B cell (primary cell): ENCODE measurements around the gene PRKN. TPM values are rescaled to one million over a fixed set of nuclear protein-coding genes. Genes with fewer than 3 reads are reported as not detected.

Experiments used
- ATAC-seq: fragments of 200-7000 bp; cut with Tn5 transposase; one replicate; pipeline ENCODE4 v1.10.0; 2021; ENCODE audit warnings: low read depth, mild to moderate bottlenecking, moderate number of reproducible peaks, moderate library complexity
- CTCF ChIA-PET: fragments of 350-600 bp; sonication (Branson Sonifier 250); formaldehyde crosslinking; loops from one replicate; lab custom pipeline; 2021; ENCODE audit warnings: antibody characterized with exemption, inconsistent platforms; lab: Charles Lee
- POLR2A ChIA-PET: fragments of 350-600 bp; sonication (Branson Sonifier 250); formaldehyde crosslinking; loops from one replicate; lab custom pipeline; 2021; ENCODE audit warnings: antibody characterized with exemption; lab: Charles Lee
- DNase-seq: peaks from one replicate; pipeline ENCODE4 v3.0.0; 2013
- H2AFZ ChIP-seq: 2 replicates; pipeline ENCODE4 v1.6.1; 2012; ENCODE audit warnings: mild to moderate bottlenecking, low read depth, low read length; ENCODE audit not compliant: insufficient read depth, poor library complexity, severe bottlenecking
- H3K27ac ChIP-seq, 2 donors: 1 replicate in 1 of 2; 2 replicates in 1 of 2; pipeline ENCODE4 v1.5.1; 2012 to 2013; ENCODE audit warnings: low read length in 2 of 2, mild to moderate bottlenecking in 2 of 2, moderate library complexity in 1 of 2
- H3K27me3 ChIP-seq, 4 experiments: fragments of 200-600 bp in 1 of 4; sonication (generic) in 1 of 4; replicated peaks in 1 of 4; 1 replicate in 2 of 4; 2 replicates in 2 of 4; pipeline versions ENCODE4 v1.6.1 to v1.7.0; 2013 to 2016; ENCODE audit warnings: low read length in 3 of 4, mild to moderate bottlenecking in 2 of 4, mixed read lengths in 1 of 4, moderate library complexity in 1 of 4; ENCODE audit not compliant: insufficient read depth in 4 of 4, control insufficient read depth in 3 of 4; ENCODE audit errors: control extremely low read depth in 1 of 4
- H3K36me3 ChIP-seq, 2 experiments: replicated peaks in 1 of 2; 1 replicate in 1 of 2; 2 replicates in 1 of 2; pipeline versions ENCODE4 v1.6.1 to v1.7.1; 2013; ENCODE audit warnings: low read length in 1 of 2; ENCODE audit not compliant: insufficient read depth in 2 of 2, control insufficient read depth in 1 of 2; ENCODE audit errors: control extremely low read depth in 1 of 2, extremely low read depth in 1 of 2
- H3K4me1 ChIP-seq, 2 donors: fragments of 200-600 bp in 1 of 2; sonication (generic) in 1 of 2; 1 replicate in 1 of 2; 2 replicates in 1 of 2; pipeline versions ENCODE4 v1.5.1 to v1.6.1; 2013 to 2017; ENCODE audit warnings: low read length in 2 of 2; ENCODE audit not compliant: control insufficient read depth in 2 of 2, insufficient read depth in 2 of 2
- H3K4me2 ChIP-seq: replicated peaks from 2 replicates; pipeline ENCODE3; 2012; ENCODE audit warnings: mild to moderate bottlenecking, low read depth, low read length; ENCODE audit not compliant: poor library complexity, severe bottlenecking
- H3K4me3 ChIP-seq, 5 experiments: fragments of 200-600 bp in 1 of 5; sonication (generic) in 1 of 5; 1 replicate in 3 of 5; 2 replicates in 2 of 5; pipeline versions ENCODE4 v1.5.1 to v1.7.0; 2011 to 2016; ENCODE audit warnings: low read length in 4 of 5, mild to moderate bottlenecking in 4 of 5, low read depth in 2 of 5, control low read depth in 1 of 5, moderate library complexity in 1 of 5; ENCODE audit not compliant: insufficient read depth in 1 of 5; ENCODE audit errors: control extremely low read depth in 1 of 5, extremely low read depth in 1 of 5
- H3K79me2 ChIP-seq: fragments of 200-600 bp; sonication (generic); one replicate; pipeline ENCODE4 v1.6.0; 2016; ENCODE audit warnings: low read length; ENCODE audit not compliant: control insufficient read depth, insufficient read depth
- H3K9ac ChIP-seq: fragments of 200-600 bp; sonication (generic); 2 replicates; pipeline ENCODE4 v1.6.1; 2017; ENCODE audit warnings: mild to moderate bottlenecking, low read length, moderate library complexity
- H3K9me3 ChIP-seq, 3 donors: one replicate each; pipeline versions ENCODE4 v1.6.1 to v1.7.1; 2013; ENCODE audit warnings: low read length in 2 of 3; ENCODE audit not compliant: control insufficient read depth in 2 of 3, insufficient read depth in 1 of 3; ENCODE audit errors: control extremely low read depth in 1 of 3
- H4K20me1 ChIP-seq: 2 replicates; pipeline ENCODE4 v1.6.0; 2012; ENCODE audit warnings: mild to moderate bottlenecking, low read length; ENCODE audit not compliant: insufficient read depth, control insufficient read depth, poor library complexity, severe bottlenecking
- H3K27ac Mint-ChIP-seq: one replicate; pipeline ENCODE4 v1.8.0; 2021; ENCODE audit warnings: mixed read lengths
- H3K27me3 Mint-ChIP-seq: one replicate; pipeline ENCODE4 v1.8.0; 2021; ENCODE audit warnings: mixed read lengths
- H3K4me1 Mint-ChIP-seq: one replicate; pipeline ENCODE4 v1.8.0; 2021; ENCODE audit warnings: mixed read lengths
- H3K4me3 Mint-ChIP-seq: one replicate; pipeline ENCODE4 v1.8.0; 2021; ENCODE audit warnings: mixed read lengths
- H3K9me3 Mint-ChIP-seq: one replicate; pipeline ENCODE4 v1.8.0; 2022; ENCODE audit warnings: mixed read lengths; ENCODE audit not compliant: insufficient read depth
- CTCF ChIP-seq: fragments of 200-600 bp; IDR thresholded peaks from one replicate; pipeline ENCODE4 v1.8.0; 2022; ENCODE audit warnings: antibody characterized with exemption, mild to moderate bottlenecking
- EZH2 ChIP-seq: IDR thresholded peaks from 2 replicates; pipeline ENCODE4 v1.6.1; 2012; ENCODE audit warnings: borderline replicate concordance, low read depth, mild to moderate bottlenecking, moderate library complexity, low read length; ENCODE audit not compliant: insufficient read depth, poor library complexity, severe bottlenecking
- WGBS: methylation state at CpG from one replicate; pipeline ENCODE4 v1.1.5; 2013; ENCODE audit warnings: missing lambda C conversion rate; ENCODE audit not compliant: insufficient coverage; 5-methylcytosine and 5-hydroxymethylcytosine counted together
- intact Hi-C: fragments of 100-400 bp; cut with micrococcal nuclease; formaldehyde crosslinking; loops from one replicate; pipeline ENCODE4 v1.10.0; 2022
- polyA plus RNA-seq: library from polyadenylated mRNA; depleted of rRNA; stranded (reverse); fragments of >200 nt; gene quantifications from 2 replicates; pipeline ENCODE4 v1.2.3, GENCODE V29; 2012
- total RNA-seq, 2 donors: library from RNA; stranded (reverse); fragments of 120-200 nt in 1 of 2; gene quantifications; 1 replicate in 1 of 2; 2 replicates in 1 of 2; pipeline versions ENCODE4 v1.2.3 to v1.2.4, GENCODE V29; 2013 to 2022

PRKN gene
- total and polyA plus RNA-seq, 2 donors (not counting 1 experiment from before 2014, with no cell fraction given) = 1.6 to 6.2 TPM

GRCh38 chr6:162245830-162246420 lies 481.6 kb downstream of the PRKN start:
- no CpG with 5 or more reads among the region's 8 CpGs for WGBS
- DNase-seq (no peak), ATAC-seq (no peak)
- no peak for TF ChIP-seq CTCF
- TF ChIP-seq EZH2 = no peak
- no peaks in the 10 kb centered on the region for H3K4me1 ChIP-seq
- no peak overlapping the region for H3K4me2 ChIP-seq
- H3K4me3 Mint-ChIP-seq = no peak overlapping the region
- H3K4me1 Mint-ChIP-seq = no peaks in the 10 kb centered on the region
- H3K27me3 Mint-ChIP-seq = no peaks in the 10 kb centered on the region
- no peaks in the 10 kb centered on the region for H3K79me2 ChIP-seq
- H3K9ac ChIP-seq = no peak overlapping the region
- CTCF ChIA-PET = no interaction called here
- POLR2A ChIA-PET = no interaction called here
- H3K9me3 Mint-ChIP-seq = no peaks in the 10 kb centered on the region
- H3K27me3 ChIP-seq = no peaks in the 10 kb centered on the region
- no peak overlapping the region for H3K27ac ChIP-seq
- no peaks in the 10 kb centered on the region for H3K36me3 ChIP-seq
- H4K20me1 ChIP-seq = no peaks in the 10 kb centered on the region
- no peak overlapping the region for H3K4me3 ChIP-seq
- intact Hi-C loops = no loop called here
- H3K27ac Mint-ChIP-seq = no peak overlapping the region
- H2AFZ ChIP-seq = no peak overlapping the region
- H3K9me3 ChIP-seq = no peaks in the 10 kb centered on the region

GRCh38 chr6:162244031-162244430 lies 483.5 kb downstream of the PRKN start:
- Histone ChIP-seq H3K36me3 (no peaks in the 10 kb centered on the region), H3K9ac (no peak overlapping the region), H4K20me1 (no peaks in the 10 kb centered on the region), H3K27me3 (no peaks in the 10 kb centered on the region), H3K4me3 (no peak overlapping the region), H3K4me2 (no peak overlapping the region), H3K27ac (no peak overlapping the region), H3K4me1 (no peaks in the 10 kb centered on the region), H3K9me3 (no peaks in the 10 kb centered on the region), H2AFZ (no peak overlapping the region), H3K79me2 (no peaks in the 10 kb centered on the region)
- no peak for TF ChIP-seq EZH2
- no peak for TF ChIP-seq CTCF
- no peak overlapping the region for H3K27ac Mint-ChIP-seq
- H3K4me1 Mint-ChIP-seq = no peaks in the 10 kb centered on the region
- ATAC-seq (no peak), DNase-seq (no peak)
- no peak overlapping the region for H3K4me3 Mint-ChIP-seq
- H3K27me3 Mint-ChIP-seq = no peaks in the 10 kb centered on the region
- intact Hi-C loops = no loop called here
- no peaks in the 10 kb centered on the region for H3K9me3 Mint-ChIP-seq
- no CpG with 5 or more reads among the region's 1 CpG for whole genome bisulfite sequencing
- ChIA-PET POLR2A (no interaction called here), CTCF (interaction anchor here (1.5 kb wide), 1 partner anchor 11 kb away, joined by 3 read pairs; no protein-coding TSS in a partner anchor)
